ENCODE data around the gene KNOP1. TPM values are rescaled to one million over a fixed set of nuclear protein-coding genes. Genes with fewer than 3 reads are reported as not detected.
A peak's percentile ranks its signal among the peaks of the same experiment; 100 is the strongest.

Gene KNOP1
- total and polyA plus RNA-seq, 7 experiments from 2014 or later = 6.4 to 20.6 (median 13.4) TPM

- no peak for DNase-seq
- no peak for ATAC-seq
- peaks cover 34 to 50% of the 10 kb centered on the region in 2 donors for H3K4me1 ChIP-seq (ENCODE audit: control insufficient read depth in 2 of 2, insufficient read depth in 2 of 2, low read length in 2 of 2)
- H3K27ac Mint-ChIP-seq = peak overlapping the region; percentile 54 to 97 (median 94)
- peaks cover 0 to 53% (median 33%) of the 10 kb centered on the region in 5 donors for H3K36me3 Mint-ChIP-seq
- CTCF ChIA-PET = no interaction called here
- peaks cover 0 to 29% (median 0%) of the 10 kb centered on the region in 3 experiments for H3K36me3 ChIP-seq (ENCODE audit: control insufficient read depth in 2 of 3, insufficient read depth in 3 of 3, low read length in 3 of 3)
- H3K27me3 Mint-ChIP-seq = no peaks in the 10 kb centered on the region
- H3K4me3 Mint-ChIP-seq = peak overlapping the region in 9 of 10 donors; percentile 52 to 83 (median 76)
- H3K4me1 Mint-ChIP-seq = peaks cover 30 to 74% (median 63%) of the 10 kb centered on the region in 7 donors
- POLR2A ChIA-PET = interaction anchor here (0.7 to 2.7 kb wide), 2 partner anchors 8 to 19 kb away, joined by 3 to 8 read pairs; partner anchors contain the start of genes IQCK and KNOP1
- H3K9me3 Mint-ChIP-seq = peaks cover 0 to 1% (median 0%) of the 10 kb centered on the region in 11 donors
- H3K27ac ChIP-seq (ENCODE audit: low read depth, low read length) = peak overlapping the region; percentile 46
- intact Hi-C loops (cut with micrococcal nuclease) = no loop called here
- no peaks in the 10 kb centered on the region for H3K27me3 ChIP-seq (ENCODE audit: control insufficient read depth in 2 of 2, insufficient read depth in 2 of 2, low read length in 2 of 2)
- H3K4me3 ChIP-seq (ENCODE audit: low read length) = no peak overlapping the region
- H3K9me3 ChIP-seq (ENCODE audit: control insufficient read depth in 2 of 3, low read length in 3 of 3) = no peaks in the 10 kb centered on the region
Observed at GRCh38 chr16:19698480-19699465, 19.3 kb downstream of the KNOP1 start.

- Mint-ChIP-seq H3K4me3 (peak overlapping the region in 7 of 10 donors; percentile 52 to 83 (median 76)), H3K27ac (peak overlapping the region in 8 of 9 donors; percentile 90 to 97 (median 94)), H3K27me3 (no peaks in the 10 kb centered on the region), H3K36me3 (peaks cover 0 to 47% (median 27%) of the 10 kb centered on the region in 5 donors), H3K9me3 (no peaks in the 10 kb centered on the region), H3K4me1 (peaks cover 30 to 74% (median 64%) of the 10 kb centered on the region in 7 donors)
- peaks cover 34 to 50% of the 10 kb centered on the region in 2 donors for H3K4me1 ChIP-seq (ENCODE audit: control insufficient read depth in 2 of 2, insufficient read depth in 2 of 2, low read length in 2 of 2)
- no peaks in the 10 kb centered on the region for H3K27me3 ChIP-seq (ENCODE audit: control insufficient read depth in 2 of 2, insufficient read depth in 2 of 2, low read length in 2 of 2)
- peak overlapping the region; percentile 46 for H3K27ac ChIP-seq (ENCODE audit: low read depth, low read length)
- DNase-seq = no peak
- POLR2A ChIA-PET = interaction anchor here (2.1 kb wide), 1 partner anchor 20 kb away, joined by 8 read pairs; the partner anchor contains the start of genes IQCK and KNOP1
- no peak overlapping the region for H3K4me3 ChIP-seq (ENCODE audit: low read length)
- ATAC-seq = no peak
- CTCF ChIA-PET = interaction anchor here (1.6 kb wide), 1 partner anchor 15 kb away, joined by 3 read pairs; no protein-coding TSS in a partner anchor
- intact Hi-C loops (cut with micrococcal nuclease) = no loop called here
- H3K9me3 ChIP-seq (ENCODE audit: control insufficient read depth in 2 of 3, low read length in 3 of 3) = no peaks in the 10 kb centered on the region
- peaks cover 0 to 22% (median 0%) of the 10 kb centered on the region in 3 experiments for H3K36me3 ChIP-seq (ENCODE audit: control insufficient read depth in 2 of 3, insufficient read depth in 3 of 3, low read length in 3 of 3)
Observed at GRCh38 chr16:19697756-19698318, 20.2 kb downstream of the KNOP1 start.

- H3K4me3 ChIP-seq (ENCODE audit: low read length) = peak overlapping the region; percentile 39
- Mint-ChIP-seq H3K4me3 (peak overlapping the region in 9 of 10 donors; percentile 66 to 85 (median 76)), H3K27me3 (no peaks in the 10 kb centered on the region), H3K9me3 (no peaks in the 10 kb centered on the region), H3K27ac (peak overlapping the region; percentile 76 to 97 (median 96)), H3K36me3 (peaks cover 0 to 43% (median 23%) of the 10 kb centered on the region in 5 donors), H3K4me1 (peaks cover 30 to 77% (median 64%) of the 10 kb centered on the region in 7 donors)
- peak; percentile 33 for ATAC-seq
- CTCF ChIA-PET = interaction anchor here (0.7 to 1.6 kb wide), 3 partner anchors 15 to 64 kb away, joined by 3 to 6 read pairs (median 3); no protein-coding TSS in a partner anchor
- H3K27ac ChIP-seq (ENCODE audit: low read depth, low read length) = peak overlapping the region; percentile 59
- H3K36me3 ChIP-seq (ENCODE audit: control insufficient read depth in 2 of 3, insufficient read depth in 3 of 3, low read length in 3 of 3) = peaks cover 0 to 20% (median 0%) of the 10 kb centered on the region in 3 experiments
- H3K9me3 ChIP-seq (ENCODE audit: control insufficient read depth in 2 of 3, low read length in 3 of 3) = no peaks in the 10 kb centered on the region
- intact Hi-C loops (cut with micrococcal nuclease) = loop anchor here in 1 of 2 donors (1.0 kb wide), 1 partner anchor 21 kb away; the partner anchor contains the start of genes IQCK and KNOP1
- POLR2A ChIA-PET = interaction anchor here (1.1 to 2.1 kb wide), 2 partner anchors 21 to 142 kb away, joined by 6 to 8 read pairs; partner anchors contain the start of genes IQCK, KNOP1 and VPS35L
- DNase-seq = peak in 5 of 9 donors; percentile 8 to 43 (median 31)
- peaks cover 34 to 50% of the 10 kb centered on the region in 2 donors for H3K4me1 ChIP-seq (ENCODE audit: control insufficient read depth in 2 of 2, insufficient read depth in 2 of 2, low read length in 2 of 2)
- H3K27me3 ChIP-seq (ENCODE audit: control insufficient read depth in 2 of 2, insufficient read depth in 2 of 2, low read length in 2 of 2) = no peaks in the 10 kb centered on the region
Observed at GRCh38 chr16:19696961-19697360, 21.1 kb downstream of the KNOP1 start.

GRCh38 chr16:19696328-19696727, 21.7 kb downstream of the KNOP1 start:
- DNase-seq (peak in 7 of 9 donors; percentile 48 to 86 (median 81)), ATAC-seq (peak; percentile 72)
- peak overlapping the region; percentile 59 for H3K27ac ChIP-seq (ENCODE audit: low read depth, low read length)
- Mint-ChIP-seq H3K9me3 (no peaks in the 10 kb centered on the region), H3K4me1 (peaks cover 32 to 82% (median 68%) of the 10 kb centered on the region in 7 donors), H3K36me3 (peaks cover 0 to 43% (median 26%) of the 10 kb centered on the region in 5 donors), H3K27ac (peak overlapping the region; percentile 76 to 97 (median 96)), H3K27me3 (no peaks in the 10 kb centered on the region), H3K4me3 (peak overlapping the region; percentile 37 to 85 (median 74))
- CTCF ChIA-PET = interaction anchor here (0.7 to 1.6 kb wide), 3 partner anchors 16 to 63 kb away, joined by 3 to 6 read pairs (median 3); no protein-coding TSS in a partner anchor
- peak overlapping the region; percentile 39 for H3K4me3 ChIP-seq (ENCODE audit: low read length)
- peaks cover 34 to 50% of the 10 kb centered on the region in 2 donors for H3K4me1 ChIP-seq (ENCODE audit: control insufficient read depth in 2 of 2, insufficient read depth in 2 of 2, low read length in 2 of 2)
- intact Hi-C loops (cut with micrococcal nuclease) = loop anchor here in 1 of 2 donors (1.0 kb wide), 1 partner anchor 22 kb away; the partner anchor contains the start of genes IQCK and KNOP1
- POLR2A ChIA-PET = interaction anchor here (0.7 to 2.1 kb wide), 3 partner anchors 9 to 141 kb away, joined by 3 to 8 read pairs (median 6); partner anchors contain the start of genes IQCK, KNOP1 and VPS35L
- H3K27me3 ChIP-seq (ENCODE audit: control insufficient read depth in 2 of 2, insufficient read depth in 2 of 2, low read length in 2 of 2) = no peaks in the 10 kb centered on the region
- H3K36me3 ChIP-seq (ENCODE audit: control insufficient read depth in 2 of 3, insufficient read depth in 3 of 3, low read length in 3 of 3) = peaks cover 0 to 24% (median 0%) of the 10 kb centered on the region in 3 experiments
- no peaks in the 10 kb centered on the region for H3K9me3 ChIP-seq (ENCODE audit: control insufficient read depth in 2 of 3, low read length in 3 of 3)

- Mint-ChIP-seq H3K27me3 (no peaks in the 10 kb centered on the region), H3K27ac (peak overlapping the region in 8 of 9 donors; percentile 87 to 97 (median 96)), H3K4me3 (peak overlapping the region in 6 of 10 donors; percentile 16 to 82 (median 45)), H3K36me3 (peaks cover 0 to 35% (median 18%) of the 10 kb centered on the region in 5 donors), H3K4me1 (peaks cover 36 to 80% (median 66%) of the 10 kb centered on the region in 7 donors), H3K9me3 (no peaks in the 10 kb centered on the region)
- Histone ChIP-seq H3K36me3 (ENCODE audit: control insufficient read depth in 2 of 3, insufficient read depth in 3 of 3, low read length in 3 of 3) (peaks cover 0 to 24% (median 0%) of the 10 kb centered on the region in 3 experiments), H3K9me3 (ENCODE audit: control insufficient read depth in 2 of 3, low read length in 3 of 3) (no peaks in the 10 kb centered on the region), H3K4me3 (ENCODE audit: low read length) (no peak overlapping the region), H3K27me3 (ENCODE audit: control insufficient read depth in 2 of 2, insufficient read depth in 2 of 2, low read length in 2 of 2) (no peaks in the 10 kb centered on the region), H3K4me1 (ENCODE audit: control insufficient read depth in 2 of 2, insufficient read depth in 2 of 2, low read length in 2 of 2) (peaks cover 35 to 55% of the 10 kb centered on the region in 2 donors), H3K27ac (ENCODE audit: low read depth, low read length) (no peak overlapping the region)
- DNase-seq (no peak), ATAC-seq (no peak)
- ChIA-PET CTCF (interaction anchor here (0.9 kb wide), 1 partner anchor 192 kb away, joined by 3 read pairs; no protein-coding TSS in a partner anchor), POLR2A (no interaction called here)
- intact Hi-C loops (cut with micrococcal nuclease) = no loop called here
Observed at GRCh38 chr16:19694989-19695388, 23.0 kb downstream of the KNOP1 start.

All from naive thymus-derived CD4-positive, alpha-beta T cell (primary cell).